LNCaP clone FGC (cell line): ENCODE measurements around the gene PTPRJ.

Experiments used
- DNase-seq: peaks from one replicate; pipeline ENCODE4 v3.0.0-alpha.2; 2011; ENCODE audit warnings: low read depth
- H3K4me3 ChIP-seq: 2 replicates; pipeline ENCODE4 v1.5.1; 2011; ENCODE audit warnings: mild to moderate bottlenecking, low read depth, low read length, control low read depth
- CTCF ChIP-seq: IDR thresholded peaks from 2 replicates; pipeline ENCODE4 v1.5.1; 2012; ENCODE audit warnings: mild to moderate bottlenecking; ENCODE audit not compliant: control insufficient read depth, insufficient read depth; ENCODE audit errors: extremely low read depth

Gene PTPRJ

GRCh38 chr11:48025293-48025983 lies 45.1 kb downstream of the PTPRJ start:
- no peak for DNase-seq
- no peak for TF ChIP-seq CTCF
- H3K4me3 ChIP-seq = no peak overlapping the region

GRCh38 chr11:48025984-48026340 lies 45.6 kb downstream of the PTPRJ start:
- DNase-seq = no peak
- no peak for TF ChIP-seq CTCF
- no peak overlapping the region for H3K4me3 ChIP-seq

GRCh38 chr11:48028914-48029680 lies 48.7 kb downstream of the PTPRJ start:
- no peak for DNase-seq
- no peak for TF ChIP-seq CTCF
- no peak overlapping the region for H3K4me3 ChIP-seq

GRCh38 chr11:48029681-48030290 lies 49.4 kb downstream of the PTPRJ start:
- DNase-seq = no peak
- no peak overlapping the region for H3K4me3 ChIP-seq
- TF ChIP-seq CTCF = no peak

- no peak for DNase-seq
- no peak for TF ChIP-seq CTCF
- H3K4me3 ChIP-seq = no peak overlapping the region
These were observed 51.2 kb downstream of the PTPRJ start for GRCh38 chr11:48031602-48032001.

GRCh38 chr11:48032721-48033120 lies 52.4 kb downstream of the PTPRJ start:
- no peak overlapping the region for H3K4me3 ChIP-seq
- TF ChIP-seq CTCF = no peak
- DNase-seq = no peak
